ENCODE measurements around the gene THEMIS.

Gene THEMIS

DNA sequence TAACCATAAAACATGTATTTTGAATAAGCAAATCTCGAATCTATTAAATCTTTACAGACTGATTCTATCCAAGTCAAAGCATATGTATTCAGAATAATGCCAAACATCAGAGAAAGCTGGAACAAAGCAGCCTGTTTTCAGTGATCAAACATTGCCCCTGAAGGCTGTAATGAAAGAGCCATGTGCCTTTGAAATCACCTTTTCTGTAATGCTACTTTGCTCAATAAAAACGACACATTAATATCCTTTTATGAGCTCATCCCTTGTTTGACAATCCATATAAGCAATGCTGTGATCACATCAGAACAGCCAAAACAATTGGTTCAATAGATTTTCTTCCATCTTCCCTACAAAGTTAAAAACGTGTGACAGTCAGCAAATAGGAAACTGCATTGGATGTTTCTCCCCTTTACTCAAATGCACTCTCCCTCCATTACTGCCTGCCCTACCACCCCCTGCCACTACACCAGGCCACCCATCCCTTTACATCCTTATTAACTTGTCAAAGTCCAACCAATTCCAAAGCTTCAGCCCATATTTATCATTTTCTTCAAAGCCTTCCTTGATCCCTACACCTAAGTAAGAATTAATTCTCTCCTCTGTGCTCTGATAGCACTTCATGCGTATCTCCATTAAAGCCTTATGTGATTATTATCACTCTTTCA, 42.0 kb downstream of the THEMIS start:
- DNase-seq = peak; percentile 10

DNA sequence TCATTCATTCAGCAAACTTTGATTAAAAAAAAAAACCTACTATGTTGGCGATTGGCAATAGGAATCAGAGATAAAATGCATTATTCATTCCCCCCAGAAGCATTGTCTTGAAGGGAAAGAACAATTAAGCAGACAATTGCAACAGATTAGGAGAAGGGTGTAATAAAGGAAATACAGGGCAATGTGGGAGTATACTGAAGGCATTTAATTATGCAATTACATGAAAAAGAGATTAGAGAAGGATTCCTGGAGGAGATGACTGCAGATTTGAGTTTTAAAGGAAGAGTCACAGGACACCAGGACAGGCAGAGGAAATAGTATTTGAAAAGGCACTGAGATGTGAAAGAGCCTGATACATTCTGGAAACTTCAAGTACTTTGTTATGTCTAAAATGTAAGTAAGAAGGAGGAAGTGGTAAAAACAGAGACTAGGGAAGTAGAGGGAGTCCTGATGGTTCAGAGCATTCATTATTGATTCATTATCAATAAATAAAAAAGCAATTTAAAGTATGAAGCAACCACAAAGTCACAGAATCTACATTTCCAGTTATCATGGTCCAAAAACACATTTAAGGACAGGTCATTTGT, 43.7 kb downstream of the THEMIS start:
- DNase-seq = no peak

DNA sequence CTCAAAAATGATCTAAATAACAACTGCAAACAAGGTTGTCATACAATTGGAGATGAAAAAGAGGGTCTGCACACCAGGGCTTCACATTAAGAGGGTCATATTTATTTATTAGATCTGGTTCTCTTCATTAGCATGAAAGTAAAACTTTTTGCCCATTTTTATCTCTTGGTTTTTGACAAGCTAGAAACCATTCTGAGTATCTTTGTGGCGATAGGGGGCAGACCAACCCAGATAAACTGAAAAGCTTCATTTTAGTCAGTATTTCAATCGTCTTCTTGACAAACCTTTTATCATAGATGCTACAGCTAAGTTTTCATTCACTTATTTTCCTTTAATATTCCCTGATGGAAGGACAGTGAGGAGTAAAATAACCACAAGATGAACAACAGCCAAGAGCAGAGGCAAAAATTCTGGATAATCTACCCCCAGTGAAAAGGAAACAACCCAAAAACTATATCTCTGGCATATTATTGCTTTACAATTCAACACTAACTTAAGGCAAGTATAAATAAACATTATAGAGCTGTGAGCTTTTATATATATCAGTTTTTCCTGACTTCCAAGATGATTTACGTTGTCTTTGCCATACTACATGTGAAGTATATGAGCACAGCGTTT, 45.2 kb downstream of the THEMIS start:
- DNase-seq = peak; percentile 51

DNA sequence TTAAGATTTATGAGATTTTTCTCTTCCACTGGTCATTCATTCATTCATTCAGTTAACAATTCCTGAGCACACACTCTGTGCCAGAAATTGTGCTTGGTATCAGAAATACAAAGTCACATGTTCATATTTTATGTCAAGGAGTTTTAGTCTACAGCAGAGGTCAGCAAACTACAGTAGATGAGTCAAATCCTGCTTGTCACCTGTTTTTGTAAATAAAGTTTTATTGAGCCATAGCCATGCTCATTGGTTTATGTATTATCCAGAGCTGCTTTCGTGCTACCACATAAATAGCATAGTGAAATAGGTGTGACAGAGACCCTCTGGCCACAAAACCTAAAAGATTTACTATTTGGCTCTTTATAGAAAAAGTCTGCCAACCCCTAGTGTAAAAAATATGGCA, 46.8 kb downstream of the THEMIS start:
- no peak for DNase-seq

DNA sequence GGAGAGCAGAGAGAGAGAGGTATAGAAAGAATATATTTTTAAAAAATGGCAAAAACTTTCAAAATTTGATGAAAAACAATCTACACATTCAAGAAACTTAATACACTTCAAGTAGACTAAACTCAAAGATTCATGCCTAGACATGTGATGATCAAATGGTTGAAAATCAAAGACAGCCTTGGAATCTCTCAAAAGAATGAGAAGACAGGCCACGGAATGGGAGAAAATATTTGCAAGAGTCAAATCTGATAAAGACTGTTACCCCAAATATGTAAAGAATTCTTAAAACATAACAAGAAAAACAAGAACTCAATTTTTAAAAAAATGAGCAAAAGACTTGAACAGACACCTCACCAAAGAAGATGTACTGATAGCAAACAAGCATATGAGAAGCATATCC, 49.7 kb downstream of the THEMIS start:
- DNase-seq = no peak

DNA sequence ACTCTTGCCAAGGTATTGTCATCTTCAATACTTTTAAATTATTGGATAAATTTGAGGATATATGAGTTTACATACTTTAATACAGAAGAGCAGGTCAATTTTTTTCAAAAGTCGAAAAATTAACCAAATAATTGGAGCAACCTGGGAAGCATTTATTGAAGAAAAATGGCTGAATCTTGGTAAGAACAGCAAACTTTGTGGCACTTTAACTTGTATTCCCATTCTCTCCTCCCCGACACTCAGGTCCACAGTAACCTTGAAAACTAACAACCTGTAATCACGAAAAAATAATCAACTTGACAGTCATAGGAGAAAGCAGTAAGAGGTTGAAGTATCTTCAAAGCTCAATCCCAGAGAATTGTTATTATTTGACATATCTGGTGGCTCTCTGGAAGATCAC, 55.6 kb downstream of the THEMIS start:
- no peak for DNase-seq

DNA sequence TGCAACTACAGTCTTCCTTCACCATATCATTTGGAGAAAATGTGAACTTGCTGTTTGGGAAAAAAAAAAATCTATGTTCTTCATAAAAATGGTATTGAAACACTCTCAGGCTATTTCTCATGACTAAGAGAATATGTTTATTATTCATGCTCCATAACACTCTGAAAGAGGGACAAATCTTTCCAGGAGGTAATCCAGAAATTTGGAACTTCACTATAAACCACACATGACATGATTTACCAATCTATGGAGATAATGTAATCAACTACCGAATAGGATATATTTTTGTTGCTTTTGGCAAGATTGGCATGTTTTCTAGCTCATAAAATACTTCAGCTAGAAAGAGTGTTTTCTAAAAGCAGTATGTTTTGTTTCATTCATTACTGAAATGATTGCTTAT, 56.3 kb downstream of the THEMIS start:
- no peak for DNase-seq

DNA sequence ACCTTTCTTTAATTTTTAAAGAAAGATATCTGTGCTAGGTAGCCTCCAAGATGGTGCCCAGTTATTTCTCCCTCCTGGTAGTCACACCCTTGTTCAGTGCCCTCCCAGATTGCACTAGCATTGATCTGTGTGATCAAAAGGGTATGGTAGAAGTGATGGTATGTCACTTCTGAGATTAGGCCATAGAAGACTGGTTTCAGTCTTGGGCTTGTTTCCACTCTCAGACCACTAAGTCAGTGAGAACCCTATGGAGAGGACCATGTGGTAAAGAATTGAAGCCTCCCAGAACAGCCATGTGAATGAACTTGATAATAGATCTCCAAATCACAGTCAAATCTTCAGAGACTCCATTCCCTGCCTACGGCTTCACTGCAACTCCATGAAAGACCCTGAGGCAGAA, 57.3 kb downstream of the THEMIS start:
- DNase-seq = no peak

DNA sequence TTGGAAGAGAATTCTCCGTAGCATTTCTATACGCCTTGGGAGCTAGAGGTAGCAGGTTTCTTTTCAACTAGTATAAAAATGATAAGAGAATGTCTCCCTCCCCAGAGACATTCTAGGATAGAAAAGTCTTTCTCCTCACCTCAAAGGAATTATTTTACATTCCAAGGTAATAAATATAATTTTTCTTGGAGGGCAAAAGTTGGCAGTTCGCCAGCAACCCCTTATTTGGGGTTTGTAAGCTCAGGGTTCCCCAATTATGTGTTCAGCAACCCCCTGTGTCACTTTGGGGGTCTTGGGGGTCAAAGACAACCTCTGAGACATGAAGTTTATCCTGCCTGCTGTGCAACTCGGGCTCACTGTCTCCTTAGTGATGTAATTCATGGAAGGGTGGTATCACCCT, 58.3 kb downstream of the THEMIS start:
- no peak for DNase-seq

DNA sequence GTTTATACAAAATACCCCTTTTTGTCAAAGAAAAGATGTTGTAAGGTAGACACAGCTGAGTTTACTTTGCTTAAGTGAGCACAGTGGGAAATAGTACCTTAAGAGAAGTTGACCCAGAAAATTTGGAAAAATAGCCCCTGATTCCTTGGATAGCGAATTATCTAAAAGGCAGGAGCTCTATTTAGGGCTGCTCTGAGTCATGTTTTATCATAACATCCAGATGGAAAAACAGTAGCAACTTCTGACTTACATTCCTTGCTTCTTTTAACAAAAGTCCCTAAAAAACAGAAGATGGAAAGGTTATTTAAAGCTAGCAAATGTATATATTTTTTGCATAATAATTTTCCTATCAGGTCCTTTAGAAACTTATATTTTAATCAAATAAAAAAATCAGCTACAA, 59.0 kb downstream of the THEMIS start:
- DNase-seq = no peak

DNA sequence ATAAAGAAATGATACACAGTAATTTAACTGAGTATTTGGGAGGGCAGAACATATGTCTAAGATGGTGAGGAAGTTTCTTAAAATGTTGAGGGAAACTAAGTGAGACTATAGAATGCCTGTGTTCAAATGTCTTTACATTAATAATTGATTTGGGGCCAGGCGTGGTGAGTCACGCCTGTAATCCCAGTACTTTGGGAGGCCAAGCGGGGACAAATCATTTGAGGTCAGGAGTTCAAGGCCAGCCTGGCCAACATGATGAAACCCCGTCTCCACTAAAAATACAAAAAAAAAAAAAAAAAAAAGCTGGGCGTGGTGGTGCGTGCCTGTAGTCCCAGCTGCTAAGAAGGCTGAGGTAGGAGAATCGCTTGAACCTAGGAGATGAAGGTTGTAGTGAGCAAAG, 66.7 kb downstream of the THEMIS start:
- DNase-seq = no peak

DNA sequence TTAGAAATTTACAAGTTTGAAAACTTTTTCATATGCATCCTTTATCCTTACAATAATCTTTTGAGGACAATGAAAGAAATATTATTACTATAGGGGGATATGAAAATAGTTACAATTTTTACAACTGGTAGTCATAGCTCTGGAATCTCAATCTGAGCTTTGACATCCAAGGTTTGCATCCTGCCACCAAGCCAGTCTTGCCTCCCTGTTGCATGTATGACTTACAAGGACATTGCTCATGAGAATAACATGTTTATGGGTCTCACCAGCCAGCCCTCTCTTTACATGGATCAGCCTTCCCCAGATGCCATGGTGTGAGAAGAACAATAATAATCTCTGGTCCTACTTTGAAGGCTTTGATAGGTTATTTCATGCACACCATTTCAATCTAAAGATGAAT, 67.5 kb downstream of the THEMIS start:
- DNase-seq = no peak

DNA sequence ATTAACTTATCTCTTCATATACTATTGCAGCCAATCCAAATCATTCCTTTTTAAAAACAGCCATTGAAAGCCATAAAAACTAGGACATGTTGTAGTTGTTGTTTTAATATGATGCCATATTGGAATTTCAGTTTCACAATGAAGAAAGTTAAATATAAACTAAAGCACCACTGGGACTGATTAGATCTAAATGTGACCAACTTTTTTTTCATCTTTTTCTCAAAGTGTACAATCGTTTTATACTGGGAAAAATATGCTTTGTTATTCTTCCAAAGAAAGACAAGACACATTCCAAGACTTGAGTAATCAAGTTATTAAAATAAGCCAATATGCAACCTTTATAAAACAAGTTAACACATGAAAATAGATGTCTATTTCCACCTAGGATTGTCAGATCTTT, 68.5 kb downstream of the THEMIS start:
- no peak for DNase-seq

DNA sequence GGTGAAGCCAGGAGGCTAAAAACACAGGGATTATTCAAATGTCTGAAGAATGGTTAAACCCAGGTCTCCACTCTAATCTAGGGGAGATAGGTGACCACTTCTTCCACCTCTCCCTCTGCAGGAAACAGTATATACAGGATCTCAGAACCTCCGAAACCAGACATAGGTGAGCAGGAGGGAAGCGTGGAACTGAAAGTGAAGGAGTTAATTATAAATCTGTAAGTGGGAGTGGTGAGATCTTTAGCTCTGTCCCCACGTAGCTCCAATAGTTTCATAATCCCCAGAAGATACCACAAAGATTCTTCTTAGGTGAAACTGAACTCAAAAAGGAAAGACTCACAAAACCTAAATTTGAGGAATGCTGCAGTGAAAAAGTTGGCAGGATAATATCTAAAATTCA, 76.8 kb downstream of the THEMIS start:
- DNase-seq = no peak

DNA sequence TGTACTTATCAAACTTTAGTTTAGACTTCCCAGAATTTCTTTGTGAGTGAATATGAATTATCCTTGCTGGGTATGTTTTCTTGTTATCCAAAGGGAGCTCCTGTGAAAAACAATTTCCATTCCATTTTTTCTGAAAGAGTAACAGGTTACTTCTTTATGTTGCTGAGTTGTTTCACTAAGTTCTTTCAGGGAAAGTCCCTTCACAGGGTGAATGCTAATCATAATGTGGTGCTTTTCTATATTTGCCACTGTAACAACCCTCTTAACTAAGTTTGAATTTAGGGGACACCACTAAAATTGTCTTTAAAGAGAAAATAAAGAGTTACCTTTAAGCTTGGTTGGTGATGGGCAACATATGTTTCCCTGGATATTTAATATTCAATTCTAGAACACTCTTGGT, 79.4 kb downstream of the THEMIS start:
- no peak for DNase-seq

DNA sequence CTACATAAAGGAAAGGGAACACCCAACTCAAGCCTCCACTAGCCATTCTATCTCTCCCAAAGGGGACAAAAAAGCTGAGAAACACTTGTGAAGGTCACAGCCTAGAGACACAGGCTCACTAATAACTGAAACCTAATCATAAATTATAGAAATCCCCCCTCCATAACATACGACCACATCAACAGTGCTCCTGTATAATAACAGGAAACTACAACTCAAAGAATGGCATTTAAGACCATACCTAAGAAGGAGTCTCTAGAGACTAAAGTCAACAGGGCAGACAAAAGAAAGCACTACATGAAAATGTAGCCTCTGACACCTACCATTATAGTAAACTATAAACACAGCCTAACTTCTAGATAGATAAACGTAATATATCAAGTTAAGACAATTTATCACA, 82.7 kb downstream of the THEMIS start:
- no peak for DNase-seq

DNA sequence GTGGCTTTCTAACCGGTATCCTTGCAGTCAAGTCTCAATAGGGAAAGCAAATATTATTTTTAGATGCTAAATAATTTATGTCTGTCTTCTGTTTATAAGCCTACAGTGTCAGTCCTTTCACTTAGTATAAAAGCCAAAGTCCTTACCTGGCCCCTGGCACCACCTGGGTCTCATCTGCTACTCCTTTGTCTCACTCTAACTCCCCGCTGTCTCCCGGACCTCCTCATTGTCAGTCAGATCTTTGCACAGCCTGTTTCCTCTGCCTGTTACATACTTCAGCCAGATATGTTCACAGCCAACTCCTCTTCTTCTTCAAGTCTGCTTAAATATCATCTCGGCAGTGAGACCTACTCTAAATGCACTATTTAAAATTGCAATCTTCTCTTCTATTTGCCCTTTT, 84.2 kb downstream of the THEMIS start:
- no peak for DNase-seq

DNA sequence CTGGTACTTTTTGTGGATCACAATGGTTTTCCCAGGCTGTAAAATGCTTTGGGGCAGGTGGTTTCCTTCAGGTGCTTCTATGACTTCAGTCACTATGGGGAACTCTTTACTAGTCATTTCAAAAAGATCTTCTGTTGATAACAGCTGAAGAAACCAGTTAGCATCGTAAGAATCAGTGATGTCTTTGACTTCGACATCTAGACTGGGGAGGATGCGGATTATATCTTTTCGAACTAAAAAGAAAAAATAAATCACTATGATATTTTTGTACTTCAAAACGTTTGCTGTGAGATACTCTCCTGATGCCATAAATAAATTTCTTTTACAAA, 87.2 kb downstream of the THEMIS start:
- no peak for DNase-seq

DNA sequence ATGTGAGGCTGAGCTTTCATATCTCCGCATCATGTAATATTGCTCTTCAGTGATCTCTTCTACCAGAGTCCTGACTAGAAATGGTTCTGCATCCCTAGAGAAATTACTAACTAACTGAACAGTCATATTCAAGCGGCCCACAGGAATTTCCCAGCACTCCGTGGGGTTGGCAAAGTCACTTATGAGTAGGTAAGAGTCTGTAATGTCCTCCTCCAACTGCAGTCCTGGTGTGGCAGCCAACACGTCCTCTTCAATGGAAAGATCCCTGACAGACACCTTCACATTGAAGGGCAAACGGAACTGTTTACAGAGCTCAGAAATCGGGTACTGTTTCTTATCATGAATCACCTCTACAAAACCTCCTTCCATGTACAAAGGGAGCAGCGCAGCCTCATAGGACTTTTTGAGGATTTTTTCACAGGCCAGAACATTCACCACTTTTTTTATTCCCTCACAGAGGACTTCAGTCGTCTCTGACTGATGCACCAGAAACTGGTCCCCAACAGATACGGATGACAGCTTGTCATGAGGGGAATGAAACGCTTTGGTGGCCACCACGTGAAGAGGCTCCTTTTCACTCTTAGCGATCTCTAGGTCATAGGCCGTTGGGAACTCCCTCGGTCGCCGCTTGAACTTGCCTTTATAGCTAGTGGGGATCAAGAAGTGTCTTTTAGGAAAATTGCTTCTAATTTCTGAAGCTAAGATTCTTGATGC, 87.7 kb downstream of the THEMIS start:
- peak; percentile 49 for DNase-seq

DNA sequence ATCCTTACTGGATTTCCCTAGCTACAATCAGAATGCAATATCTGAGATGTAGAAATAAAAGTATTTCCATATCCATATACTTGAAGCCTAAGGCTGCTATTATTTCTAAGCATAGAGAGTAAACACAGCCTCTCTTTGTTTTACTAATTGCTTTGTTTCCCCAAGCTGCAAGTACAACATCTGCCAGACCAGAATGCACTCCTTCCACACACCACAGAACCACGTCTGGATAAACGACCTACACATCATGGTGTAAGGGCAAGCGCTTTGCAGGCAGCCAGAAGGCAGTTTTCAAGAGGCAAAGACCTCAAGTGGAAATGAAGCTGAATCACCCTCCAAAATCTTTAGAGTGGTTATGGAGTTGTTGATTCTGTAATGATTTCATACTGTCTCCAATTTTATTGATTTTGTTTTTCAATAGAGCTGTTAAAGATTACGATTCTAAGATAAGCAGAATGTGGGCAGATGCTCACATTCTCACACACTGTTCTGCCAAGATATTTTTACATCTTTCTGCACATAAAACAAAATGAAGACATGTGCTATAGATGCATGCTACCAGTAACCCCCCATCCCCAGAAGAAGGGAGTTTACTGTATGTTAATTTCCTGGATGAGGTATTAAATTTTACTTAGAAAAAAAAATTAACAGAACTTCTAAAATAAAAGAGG, 88.8 kb downstream of the THEMIS start:
- DNase-seq = no peak

DNA sequence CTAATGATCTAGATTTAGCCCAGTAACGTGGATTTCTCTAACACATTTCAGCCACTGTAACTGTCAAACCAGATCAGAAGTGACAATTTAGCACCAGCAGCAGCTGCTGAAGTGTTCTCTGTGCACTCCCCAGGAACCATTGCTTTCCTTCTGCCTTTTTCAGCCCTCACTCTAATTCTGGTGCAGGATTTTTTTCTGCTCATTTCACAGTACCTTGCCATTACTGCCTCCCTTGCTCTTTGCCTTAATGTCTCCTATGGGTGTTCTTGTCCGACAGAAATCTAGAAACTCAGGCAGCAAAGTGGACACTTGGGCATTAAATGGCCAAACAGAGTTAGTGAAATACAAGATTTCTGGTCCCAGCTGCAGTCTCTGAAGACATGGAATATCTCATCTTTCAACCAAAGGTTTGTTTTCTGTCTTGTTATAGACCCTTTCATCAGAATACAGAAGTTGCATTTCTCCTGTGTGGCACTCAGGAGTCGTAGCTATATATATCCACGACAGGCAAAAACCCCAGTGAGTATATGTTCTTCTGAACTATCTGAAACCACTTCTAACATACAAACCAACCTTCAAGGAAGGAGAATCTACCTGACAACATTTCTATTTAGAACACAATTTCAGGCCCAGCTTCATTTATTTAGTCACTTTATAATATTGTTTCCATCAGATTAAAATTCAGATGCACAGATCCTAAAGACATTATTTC, 92.9 kb downstream of the THEMIS start:
- DNase-seq = no peak

DNA sequence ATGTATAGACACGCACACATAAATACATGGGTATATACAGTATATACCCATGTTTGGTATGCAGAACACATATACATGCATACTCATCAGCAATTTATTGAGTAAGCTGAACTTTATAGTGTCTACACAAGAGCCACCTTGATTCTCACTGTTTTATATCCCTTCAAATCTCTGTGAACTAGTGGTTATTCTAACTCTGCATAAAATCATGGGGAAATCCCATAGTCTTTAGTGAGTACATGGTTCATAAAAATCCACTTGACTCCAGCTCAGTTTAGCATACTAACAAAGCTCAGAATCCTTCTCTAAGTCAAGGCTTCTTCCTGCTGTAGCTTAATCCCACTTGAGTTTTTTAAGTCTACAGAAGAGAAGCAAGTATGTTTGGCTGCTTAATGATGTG, 104.1 kb downstream of the THEMIS start:
- no peak for DNase-seq

DNA sequence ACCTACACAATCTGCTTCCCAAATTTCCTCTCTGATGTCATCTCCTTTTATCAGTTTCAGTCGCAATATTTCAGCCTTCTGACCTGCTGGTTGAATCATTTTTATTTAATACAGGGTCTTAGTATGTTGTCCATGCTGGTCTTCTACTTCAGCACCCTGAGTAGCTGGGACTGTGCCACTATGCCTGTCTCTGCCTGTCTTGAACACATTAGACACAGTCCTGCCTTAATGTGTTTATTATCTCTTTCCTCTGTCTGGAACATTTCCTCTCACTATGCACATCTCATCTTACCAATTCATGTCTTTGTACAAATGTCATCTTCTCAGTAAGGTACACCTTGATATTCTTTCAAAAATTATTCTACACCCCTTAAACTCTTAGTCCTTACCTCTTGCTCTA, 106.5 kb downstream of the THEMIS start:
- no peak for DNase-seq
